NB4 (cell line): ENCODE measurements around the gene SIRPA.

Source experiments
- CTCF ChIP-seq: IDR thresholded peaks from one replicate; pipeline ENCODE4 v1.5.1; 2012; ENCODE audit warnings: low read depth, low read length
- POLR2A ChIP-seq: IDR thresholded peaks from 2 replicates; pipeline ENCODE4 v1.6.1; 2011; ENCODE audit warnings: mild to moderate bottlenecking; ENCODE audit not compliant: insufficient read length; ENCODE audit errors: extremely low read depth

GRCh38 chr20:1971893-1972586, 76.8 kb downstream of the SIRPA start:
- TF ChIP-seq CTCF (no peak), POLR2A (no peak)
